Fibroblast of villous mesenchyme (primary cell): ENCODE data around the gene WDFY4. TPM values are rescaled to one million over a fixed set of nuclear protein-coding genes. Genes with fewer than 3 reads are reported as not detected.

Experiments used
- DNase-seq: peaks from one replicate; pipeline ENCODE4 v3.0.0-alpha.2; 2010; ENCODE audit warnings: low read depth
- H3K4me3 ChIP-seq: 2 replicates; pipeline ENCODE4 v1.5.1; 2011; ENCODE audit warnings: low read depth, mild to moderate bottlenecking, low read length
- total RNA-seq: library from RNA; depleted of rRNA; stranded (reverse); fragments of >200 nt; gene quantifications from 2 replicates; pipeline ENCODE4 v1.2.3, GENCODE V29; 2012
- TF ChIP-seq, protein P1 (sequence below): IDR thresholded peaks from 2 replicates; pipeline ENCODE4 v1.5.1; 2012; ENCODE audit warnings: low read depth, mild to moderate bottlenecking, low read length; ENCODE audit not compliant: insufficient read depth

The WDFY4 gene
- total RNA-seq, 1 donor = not detected

- DNase-seq = no peak
- TF ChIP-seq, protein P1, sequence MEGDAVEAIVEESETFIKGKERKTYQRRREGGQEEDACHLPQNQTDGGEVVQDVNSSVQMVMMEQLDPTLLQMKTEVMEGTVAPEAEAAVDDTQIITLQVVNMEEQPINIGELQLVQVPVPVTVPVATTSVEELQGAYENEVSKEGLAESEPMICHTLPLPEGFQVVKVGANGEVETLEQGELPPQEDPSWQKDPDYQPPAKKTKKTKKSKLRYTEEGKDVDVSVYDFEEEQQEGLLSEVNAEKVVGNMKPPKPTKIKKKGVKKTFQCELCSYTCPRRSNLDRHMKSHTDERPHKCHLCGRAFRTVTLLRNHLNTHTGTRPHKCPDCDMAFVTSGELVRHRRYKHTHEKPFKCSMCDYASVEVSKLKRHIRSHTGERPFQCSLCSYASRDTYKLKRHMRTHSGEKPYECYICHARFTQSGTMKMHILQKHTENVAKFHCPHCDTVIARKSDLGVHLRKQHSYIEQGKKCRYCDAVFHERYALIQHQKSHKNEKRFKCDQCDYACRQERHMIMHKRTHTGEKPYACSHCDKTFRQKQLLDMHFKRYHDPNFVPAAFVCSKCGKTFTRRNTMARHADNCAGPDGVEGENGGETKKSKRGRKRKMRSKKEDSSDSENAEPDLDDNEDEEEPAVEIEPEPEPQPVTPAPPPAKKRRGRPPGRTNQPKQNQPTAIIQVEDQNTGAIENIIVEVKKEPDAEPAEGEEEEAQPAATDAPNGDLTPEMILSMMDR = no peak
- no peak overlapping the region for H3K4me3 ChIP-seq
Observed at GRCh38 chr10:48661441-48661840, 23.2 kb upstream of the WDFY4 start.

GRCh38 chr10:48667960-48668590, 16.6 kb upstream of the WDFY4 start:
- no peak for DNase-seq

DNA sequence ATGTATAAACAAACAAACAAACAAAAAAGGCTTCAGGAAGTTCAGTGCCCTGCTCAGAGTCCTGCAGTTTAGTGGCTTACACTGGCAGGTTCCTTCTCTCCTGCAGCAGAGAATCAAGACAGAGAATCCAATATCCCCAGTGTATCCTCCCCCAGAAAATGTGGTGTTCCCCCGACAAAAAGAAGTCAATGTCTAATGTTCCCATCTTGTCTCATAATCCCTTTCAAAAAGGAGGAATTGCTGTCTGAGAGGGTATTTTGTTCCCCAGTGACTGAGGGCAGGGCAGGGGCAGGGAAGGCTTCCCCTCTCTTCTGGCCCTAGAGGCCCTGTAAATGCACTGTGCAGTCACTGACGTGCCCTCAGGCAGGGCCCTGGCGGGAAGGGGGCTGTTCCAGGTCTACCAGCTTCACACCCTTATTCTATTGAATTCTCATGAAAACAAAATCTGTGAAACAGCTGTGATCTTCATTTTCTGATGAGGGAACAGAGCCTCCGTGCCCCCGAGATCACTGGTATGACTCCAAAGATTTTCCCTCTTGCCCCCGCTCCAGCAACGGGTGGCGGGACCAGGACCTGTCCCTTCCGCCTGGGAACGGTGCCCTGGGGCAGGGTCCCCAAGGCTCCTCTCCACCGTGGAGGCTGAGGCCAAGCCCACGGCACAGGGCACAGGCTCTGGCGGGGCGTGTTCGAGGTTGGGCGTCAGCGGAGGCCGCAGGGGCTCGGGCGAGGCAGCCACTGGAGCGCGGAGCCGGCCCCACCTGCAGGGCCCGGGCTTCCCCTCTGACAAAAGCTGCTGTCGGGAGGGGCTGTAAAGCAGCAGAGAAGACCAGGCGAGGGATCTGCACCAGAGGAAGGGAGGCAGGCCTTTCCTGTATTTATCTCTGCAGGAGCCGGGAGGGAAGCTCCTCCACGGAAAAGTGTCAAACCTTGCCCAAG, 13.4 kb upstream of the WDFY4 start:
- H3K4me3 ChIP-seq = no peak overlapping the region
- DNase-seq = no peak
- TF ChIP-seq, protein P1 = no peak

More at GRCh38 chr10:48667960-48668590, 16.6 kb upstream of the WDFY4 start:
- no peak overlapping the region for H3K4me3 ChIP-seq
- TF ChIP-seq, protein P1 = no peak

GRCh38 chr10:48671914-48672595, 12.6 kb upstream of the WDFY4 start:
- TF ChIP-seq, protein P1 = no peak
- DNase-seq = no peak
- H3K4me3 ChIP-seq = no peak overlapping the region

DNA sequence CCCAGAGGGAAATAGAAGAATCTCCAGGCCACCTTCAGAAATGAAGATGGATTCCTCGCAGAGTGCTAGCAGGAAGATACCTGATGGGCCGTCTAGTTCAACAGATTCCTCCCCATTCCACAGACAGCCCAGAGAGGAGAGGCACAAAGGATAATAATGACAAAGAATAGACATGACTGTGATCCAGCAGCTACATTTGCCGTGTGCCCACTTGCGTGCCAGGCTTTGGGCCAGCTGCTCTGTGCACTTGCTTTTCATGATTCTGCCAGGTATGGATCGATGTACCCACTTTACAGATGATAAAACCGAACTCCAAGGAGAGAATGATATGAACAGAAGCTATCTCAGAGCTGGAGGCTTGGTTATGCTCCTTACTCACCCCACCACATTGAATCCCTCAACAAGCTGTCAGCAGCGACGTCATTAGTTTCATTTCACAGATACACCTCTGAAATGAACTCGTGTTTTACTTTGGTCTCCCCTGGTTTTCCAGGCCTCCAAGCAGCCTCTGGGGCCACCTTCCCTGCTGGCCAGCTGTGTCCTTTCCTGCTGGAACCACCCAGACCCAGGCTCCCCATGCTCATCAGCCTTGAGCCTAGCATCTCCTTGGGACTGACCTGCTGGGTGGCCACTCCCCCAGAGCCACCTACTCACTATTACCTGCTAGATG, 11.9 kb upstream of the WDFY4 start:
- DNase-seq = no peak
- TF ChIP-seq, protein P1 = no peak
- H3K4me3 ChIP-seq = no peak overlapping the region

DNA sequence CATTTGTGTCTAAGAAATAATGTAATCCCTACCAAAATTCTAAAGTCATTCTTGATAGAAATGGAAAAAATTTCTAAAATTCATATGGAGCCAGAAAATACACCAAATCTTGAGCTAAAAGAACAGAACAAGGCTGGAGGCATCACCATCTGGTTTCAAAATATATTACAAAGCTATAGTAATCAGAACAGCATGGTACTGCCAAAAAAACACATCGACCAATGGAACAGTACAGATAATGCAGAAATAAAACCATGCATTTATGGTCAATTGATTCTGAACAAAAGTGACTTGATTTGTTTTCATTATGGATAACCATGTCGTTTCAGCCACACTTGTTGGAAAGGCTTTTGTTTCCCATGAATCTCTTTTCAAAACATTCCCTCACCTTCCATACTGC, 7.0 kb upstream of the WDFY4 start:
- H3K4me3 ChIP-seq = no peak overlapping the region
- TF ChIP-seq, protein P1 = no peak
- DNase-seq = no peak
